SK-N-SH (cell line): ENCODE measurements around the gene NYNRIN. TPM values are rescaled to one million over a fixed set of nuclear protein-coding genes. Genes with fewer than 3 reads are reported as not detected.

ENCODE experiments used
- CTCF ChIA-PET: fragments of 300-600, 350-600 bp; formaldehyde crosslinking; extraction: SDS; loops from one replicate; lab custom pipeline; 2021; lab: Yijun Ruan, JAX
- POLR2A ChIA-PET: fragments of 350-600 bp; sonication (Branson Sonifier 250); formaldehyde crosslinking; extraction: SDS; loops from one replicate; lab custom pipeline; 2020; ENCODE audit warnings: antibody characterized with exemption, inconsistent platforms; lab: Yijun Ruan, JAX
- DNase-seq: peaks from one replicate; pipeline ENCODE4 v3.0.0; 2012
- H2AFZ ChIP-seq: fragments of 200-600 bp; sonication (generic); 2 replicates; pipeline ENCODE4 v1.8.1; 2016; ENCODE audit warnings: antibody characterized with exemption, mild to moderate bottlenecking, low read depth
- H3F3A ChIP-seq: fragments of 200-600 bp; sonication (generic); replicated peaks from 2 replicates; pipeline ENCODE3; 2016; ENCODE audit warnings: antibody characterized with exemption, mild to moderate bottlenecking; ENCODE audit not compliant: insufficient read depth
- H3K27ac ChIP-seq, 2 experiments: fragments of 200-500 bp in 1 of 2; fragments of 200-600 bp in 1 of 2; sonication (Bioruptor generic) in 1 of 2; sonication (generic), shearing (Covaris generic) in 1 of 2; 2 replicates each; pipeline versions ENCODE4 v1.5.1 to v1.6.1; 2014 to 2016; ENCODE audit warnings: low read depth in 2 of 2, inconsistent platforms in 1 of 2, low read length in 1 of 2, mild to moderate bottlenecking in 1 of 2, mixed read lengths in 1 of 2
- H3K27me3 ChIP-seq: fragments of 200-600 bp; sonication (generic), shearing (Covaris generic); 2 replicates; pipeline ENCODE4 v1.6.1; 2016; ENCODE audit warnings: mixed run types; ENCODE audit not compliant: insufficient read depth
- H3K36me3 ChIP-seq, 2 experiments: fragments of 200-500 bp in 1 of 2; fragments of 200-600 bp in 1 of 2; sonication (Bioruptor generic) in 1 of 2; sonication (generic) in 1 of 2; replicated peaks in 1 of 2; 2 replicates each; pipeline versions ENCODE3 to v1.5.1; 2014 to 2016; ENCODE audit warnings: low read length in 1 of 2, mild to moderate bottlenecking in 1 of 2; ENCODE audit not compliant: insufficient read depth in 2 of 2, control insufficient read depth in 1 of 2
- H3K4me1 ChIP-seq, 2 experiments: fragments of 200-500 bp in 1 of 2; fragments of 200-600 bp in 1 of 2; sonication (Bioruptor generic) in 1 of 2; sonication (generic), shearing (Covaris generic) in 1 of 2; 2 replicates each; pipeline versions ENCODE4 v1.5.1 to v1.6.1; 2014 to 2016; ENCODE audit warnings: low read depth in 1 of 2, low read length in 1 of 2, mixed run types in 1 of 2; ENCODE audit not compliant: insufficient read depth in 2 of 2, control insufficient read depth in 1 of 2
- H3K4me2 ChIP-seq: fragments of 200-600 bp; sonication (generic), shearing (Covaris generic); 2 replicates; pipeline ENCODE4 v1.6.1; 2017; ENCODE audit warnings: mixed run types
- H3K4me3 ChIP-seq, 2 experiments: fragments of 200-500 bp in 1 of 2; fragments of 200-600 bp in 1 of 2; sonication (Bioruptor generic) in 1 of 2; sonication (generic), shearing (Covaris generic) in 1 of 2; 2 replicates each; pipeline versions ENCODE4 v1.5.1 to v1.8.1; 2014 to 2016; ENCODE audit warnings: low read depth in 2 of 2, inconsistent platforms in 1 of 2, low read length in 1 of 2, mild to moderate bottlenecking in 1 of 2, mixed read lengths in 1 of 2, moderate library complexity in 1 of 2
- H3K79me2 ChIP-seq: fragments of 200-600 bp; sonication (generic); 2 replicates; pipeline ENCODE4 v1.8.1; 2017; ENCODE audit warnings: mild to moderate bottlenecking; ENCODE audit not compliant: insufficient read depth
- H3K9ac ChIP-seq: fragments of 200-600 bp; sonication (generic); 2 replicates; pipeline ENCODE4 v1.6.1; 2017; ENCODE audit warnings: mixed run types
- H3K9me2 ChIP-seq: fragments of 200-600 bp; sonication (generic); 2 replicates; pipeline ENCODE4 v1.6.1; 2017; ENCODE audit warnings: mixed run types
- H3K9me3 ChIP-seq: fragments of 200-600 bp; sonication (generic); 2 replicates; pipeline ENCODE4 v1.6.1; 2017; ENCODE audit warnings: mixed run types, mild to moderate bottlenecking, moderate library complexity
- H4K20me1 ChIP-seq: fragments of 200-600 bp; sonication (generic); 2 replicates; pipeline ENCODE4 v1.6.1; 2017; ENCODE audit warnings: mild to moderate bottlenecking, mixed run types; ENCODE audit not compliant: insufficient read depth
- CHD2 ChIP-seq: fragments of 150-350 bp; IDR thresholded peaks from 2 replicates; pipeline ENCODE4 v1.6.1; 2018; ENCODE audit warnings: low read length; ENCODE audit not compliant: partially characterized antibody
- ELF1 ChIP-seq: IDR thresholded peaks from 2 replicates; pipeline ENCODE4 v1.4.0; 2012
- EZH2phosphoT487 ChIP-seq: fragments of 200-600 bp; sonication (generic); IDR thresholded peaks from 2 replicates; pipeline ENCODE4 v1.6.1; 2017; ENCODE audit warnings: low read depth, mixed run types, mild to moderate bottlenecking, antibody characterized with exemption, moderate library complexity, borderline replicate concordance
- FOSL2 ChIP-seq: IDR thresholded peaks from 2 replicates; pipeline ENCODE4 v1.4.0; 2012; ENCODE audit warnings: low read depth, mild to moderate bottlenecking, moderate library complexity, borderline replicate concordance
- FOXJ3 ChIP-seq: sonication (generic); formaldehyde crosslinking; IDR thresholded peaks from 2 replicates; pipeline ENCODE4 v1.5.1; 2020; ENCODE audit warnings: mild to moderate bottlenecking, missing genetic modification reagents
- FOXM1 ChIP-seq: IDR thresholded peaks from 2 replicates; pipeline ENCODE4 v1.4.0; 2012; ENCODE audit warnings: low read depth, mild to moderate bottlenecking
- GATA2 ChIP-seq: sonication (generic); formaldehyde crosslinking; IDR thresholded peaks from 2 replicates; pipeline ENCODE4 v1.5.0; 2020; ENCODE audit warnings: mild to moderate bottlenecking, missing genetic modification reagents
- IRF3 ChIP-seq: fragments of 150-350 bp; IDR thresholded peaks from 2 replicates; pipeline ENCODE4 v1.6.1; 2016; ENCODE audit warnings: mild to moderate bottlenecking, low read depth, low read length
- JUND ChIP-seq: IDR thresholded peaks from 2 replicates; pipeline ENCODE4 v1.4.0; 2012
- MAX ChIP-seq: IDR thresholded peaks from 2 replicates; pipeline ENCODE4 v1.4.0; 2012; ENCODE audit warnings: low read depth
- MEF2A ChIP-seq: IDR thresholded peaks from 2 replicates; pipeline ENCODE4 v1.4.0; 2012; ENCODE audit warnings: low read depth, borderline replicate concordance
- MXI1 ChIP-seq: IDR thresholded peaks from 2 replicates; pipeline ENCODE4 v1.6.1; 2012; ENCODE audit warnings: mild to moderate bottlenecking, low read depth, low read length, improper control_type of control experiment
- POLR2AphosphoS5 ChIP-seq: IDR thresholded peaks from 2 replicates; pipeline ENCODE4 v1.6.1; 2012; ENCODE audit warnings: low read depth, low read length
- RCOR1 ChIP-seq: fragments of 150-350 bp; IDR thresholded peaks from 2 replicates; pipeline ENCODE4 v1.6.1; 2017; ENCODE audit warnings: antibody characterized with exemption, low read length
- REST ChIP-seq: IDR thresholded peaks from 2 replicates; pipeline ENCODE4 v1.6.1; 2012; ENCODE audit warnings: mild to moderate bottlenecking, low read depth, low read length, moderate library complexity
- TAF1 ChIP-seq: IDR thresholded peaks from 2 replicates; pipeline ENCODE4 v1.6.1; 2012; ENCODE audit warnings: low read depth, mild to moderate bottlenecking, low read length, moderate library complexity, borderline replicate concordance
- USF1 ChIP-seq: IDR thresholded peaks from 2 replicates; pipeline ENCODE4 v1.4.0; 2012; ENCODE audit warnings: low read depth, borderline replicate concordance
- YY1 ChIP-seq: IDR thresholded peaks from 2 replicates; pipeline ENCODE4 v1.4.0; 2012; ENCODE audit warnings: low read depth, mild to moderate bottlenecking
- ZBTB33 ChIP-seq: IDR thresholded peaks from 2 replicates; pipeline ENCODE4 v1.4.0; 2012; ENCODE audit warnings: low read depth, borderline replicate concordance
- WGBS: methylation state at CpG from one replicate; pipeline ENCODE4 v1.1.6; 2017; ENCODE audit warnings: low lambda C conversion rate; 5-methylcytosine and 5-hydroxymethylcytosine counted together
- polyA plus RNA-seq, 3 experiments: library from polyadenylated mRNA; depleted of rRNA; stranded (reverse); fragments of >200 nt; gene quantifications; 2 replicates each; pipeline ENCODE4 v1.2.3, GENCODE V29; 2012
- TF ChIP-seq, protein P1 (sequence below): fragments of 150-350 bp; IDR thresholded peaks from 2 replicates; pipeline ENCODE4 v1.6.1; 2017; ENCODE audit warnings: antibody characterized with exemption, low read length, low read depth, borderline replicate concordance

The NYNRIN gene
- polyA plus RNA-seq, 1 of the 3 experiments (the other 2 are of a cell fraction) = 4.8 TPM

DNA sequence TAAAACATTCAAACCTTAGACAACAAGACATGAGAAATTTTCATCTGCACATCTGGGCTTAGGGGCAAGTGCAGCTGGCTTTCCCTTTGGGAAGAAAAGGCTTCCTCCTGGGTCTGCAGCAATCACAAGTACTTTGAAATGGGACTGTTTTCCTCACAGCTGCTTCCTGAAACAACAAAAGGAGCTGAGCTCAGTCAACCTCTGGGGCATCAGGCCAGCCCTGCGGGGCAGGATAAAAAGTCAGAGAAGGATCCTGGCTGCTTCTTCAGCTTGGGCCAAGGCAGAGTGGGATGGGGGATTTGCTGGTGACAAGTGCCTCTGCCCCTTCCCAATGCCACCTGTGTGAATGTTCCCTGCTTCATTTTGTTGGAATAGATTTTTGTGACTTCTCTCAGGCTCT is 59.9 kb downstream of the NYNRIN start:
- Histone ChIP-seq H3K4me3 (no peak overlapping the region), H4K20me1 (no peaks in the 10 kb centered on the region), H3F3A (no peaks in the 10 kb centered on the region), H3K4me1 (no peaks in the 10 kb centered on the region), H2AFZ (no peak overlapping the region), H3K4me2 (no peak overlapping the region), H3K9me2 (no peaks in the 10 kb centered on the region), H3K9ac (no peak overlapping the region), H3K27me3 (no peaks in the 10 kb centered on the region), H3K27ac (no peak overlapping the region), H3K79me2 (no peaks in the 10 kb centered on the region), H3K36me3 (peaks cover 0 to 9% of the 10 kb centered on the region in 2 experiments), H3K9me3 (peaks cover 4% of the 10 kb centered on the region; the same call in 1 of the 2 replicates)
- DNase-seq = no peak
- ChIA-PET CTCF (interaction anchor here (1.5 kb wide), 1 partner anchor 23 kb away, joined by 4 read pairs; no protein-coding TSS in a partner anchor), POLR2A (no interaction called here)
- WGBS = 71% methylated on average over 1 of the region's 1 CpG
- no peak for TF ChIP-seq FOSL2
- no peak for TF ChIP-seq RCOR1
- TF ChIP-seq, protein P1, sequence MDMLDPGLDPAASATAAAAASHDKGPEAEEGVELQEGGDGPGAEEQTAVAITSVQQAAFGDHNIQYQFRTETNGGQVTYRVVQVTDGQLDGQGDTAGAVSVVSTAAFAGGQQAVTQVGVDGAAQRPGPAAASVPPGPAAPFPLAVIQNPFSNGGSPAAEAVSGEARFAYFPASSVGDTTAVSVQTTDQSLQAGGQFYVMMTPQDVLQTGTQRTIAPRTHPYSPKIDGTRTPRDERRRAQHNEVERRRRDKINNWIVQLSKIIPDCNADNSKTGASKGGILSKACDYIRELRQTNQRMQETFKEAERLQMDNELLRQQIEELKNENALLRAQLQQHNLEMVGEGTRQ = no peak
- TF ChIP-seq MXI1 = no peak
- TF ChIP-seq IRF3 = no peak
- no peak for TF ChIP-seq YY1
- TF ChIP-seq MEF2A = no peak
- no peak for TF ChIP-seq GATA2 (CRISPR knock-in tag)
- no peak for TF ChIP-seq TAF1
- TF ChIP-seq MAX = no peak
- no peak for TF ChIP-seq EZH2phosphoT487
- TF ChIP-seq REST = no peak
- no peak for TF ChIP-seq CHD2
- TF ChIP-seq ELF1 = no peak
- no peak for TF ChIP-seq ZBTB33
- TF ChIP-seq FOXM1 = no peak
- no peak for TF ChIP-seq POLR2AphosphoS5
- TF ChIP-seq JUND = no peak
- TF ChIP-seq FOXJ3 (CRISPR knock-in tag) = no peak
- no peak for TF ChIP-seq USF1
